Esophagus muscularis mucosa (tissue), 4 donors: ENCODE data around the gene MOG. TPM values are rescaled to one million over a fixed set of nuclear protein-coding genes. Genes with fewer than 3 reads are reported as not detected.
"Not testable (repeated sequence)": the region's sequence is repeated elsewhere in the genome, so short reads cannot be mapped to it uniquely, and the experiment has no call there.

Experiments used
- DNase-seq: peaks from one replicate; pipeline ENCODE4 v3.0.0-alpha.2; 2017; ENCODE audit errors: extremely low spot score
- H3K27ac ChIP-seq, 4 donors: fragments of 200-600 bp; sonication (generic); replicated peaks in 1 of 4; 1 replicate in 3 of 4; 2 replicates in 1 of 4; pipeline ENCODE4 v1.5.1; 2016 to 2019; ENCODE audit warnings: mild to moderate bottlenecking in 1 of 4
- H3K27me3 ChIP-seq, 4 donors: fragments of 200-600 bp; sonication (generic); one replicate each; pipeline versions ENCODE4 v1.5.1 to v1.6.0; 2016 to 2019
- H3K36me3 ChIP-seq, 4 donors: fragments of 200-600 bp; sonication (generic); one replicate each; pipeline ENCODE4 v1.5.1; 2016 to 2019
- H3K4me1 ChIP-seq, 4 donors: fragments of 200-600 bp; sonication (generic); one replicate each; pipeline ENCODE4 v1.5.1; 2016 to 2019
- H3K4me3 ChIP-seq, 4 donors: fragments of 200-600 bp; sonication (generic); 1 replicate in 2 of 4; 2 replicates in 2 of 4; pipeline ENCODE4 v1.5.1; 2016 to 2019; ENCODE audit warnings: mild to moderate bottlenecking in 4 of 4, moderate library complexity in 1 of 4
- H3K9me3 ChIP-seq, 4 donors: fragments of 200-600 bp; sonication (generic); 1 replicate in 3 of 4; 2 replicates in 1 of 4; pipeline ENCODE4 v1.5.1; 2016 to 2019
- CTCF ChIP-seq, 3 experiments: fragments of 200-600 bp in 2 of 3; fragments of 450-650 bp in 1 of 3; sonication (generic) in 2 of 3; IDR thresholded peaks; one replicate each; pipeline ENCODE4 v1.5.1; 2017 to 2019; ENCODE audit warnings: antibody characterized with exemption in 3 of 3, mild to moderate bottlenecking in 2 of 3, moderate library complexity in 1 of 3
- EP300 ChIP-seq: sonication (generic); formaldehyde crosslinking; IDR thresholded peaks from one replicate; pipeline ENCODE4 v1.6.1; 2017; ENCODE audit warnings: antibody characterized with exemption
- POLR2A ChIP-seq: fragments of 450-650 bp; IDR thresholded peaks from one replicate; pipeline ENCODE4 v1.6.1; 2017; ENCODE audit warnings: antibody characterized with exemption, moderate library complexity, mild to moderate bottlenecking, low read depth
- POLR2AphosphoS5 ChIP-seq, 2 donors: sonication (generic); formaldehyde crosslinking; IDR thresholded peaks; one replicate each; pipeline ENCODE4 v1.6.1; 2017; ENCODE audit warnings: antibody characterized with exemption in 2 of 2
- WGBS: methylation state at CpG from one replicate; pipeline ENCODE4 v1.1.5; 2018; 5-methylcytosine and 5-hydroxymethylcytosine counted together
- intact Hi-C: fragments of 100-400 bp; cut with DNase I; formaldehyde crosslinking; loops from one replicate; pipeline ENCODE4 v1.15.1; 2023
- total RNA-seq, 4 donors: library from RNA; depleted of rRNA; stranded (reverse); fragments of >200 nt; gene quantifications; one replicate each; pipeline versions ENCODE4 v1.1.0 to v1.2.1, GENCODE V29; 2016

The MOG gene
- total RNA-seq, 4 donors from 2014 or later, result not detected

DNA sequence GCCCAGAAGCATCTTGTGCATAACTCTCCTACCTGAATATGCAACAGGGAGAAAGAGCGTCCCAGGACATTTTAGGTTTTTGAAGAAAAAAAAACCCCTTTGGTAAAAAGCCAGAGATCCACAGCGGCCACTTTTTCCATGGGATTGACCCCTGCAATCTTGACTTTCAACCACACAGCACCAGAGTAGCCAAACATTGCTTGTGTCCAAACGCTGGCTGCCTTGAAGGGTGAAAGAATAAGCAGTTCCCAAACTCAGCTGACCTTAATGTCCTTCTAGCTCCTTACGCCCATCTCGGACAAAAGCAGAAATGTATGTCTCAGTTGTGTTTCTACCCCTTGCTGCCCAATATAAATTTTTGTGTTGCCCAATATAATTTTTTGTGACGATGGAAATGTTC is 1.2 kb upstream of the MOG start:
- no peaks in the 10 kb centered on the region for H3K27me3 ChIP-seq
- H3K27ac ChIP-seq, result peak overlapping the region; percentile 13 to 67 (median 43)
- 52% methylated on average over 6 of the region's 6 CpGs for WGBS
- no peaks in the 10 kb centered on the region for H3K9me3 ChIP-seq
- no peak for DNase-seq
- H3K36me3 ChIP-seq, result no peaks in the 10 kb centered on the region
- H3K4me3 ChIP-seq, result no peak overlapping the region
- peaks cover 21 to 35% (median 31%) of the 10 kb centered on the region in 4 donors for H3K4me1 ChIP-seq
- TF ChIP-seq POLR2AphosphoS5 (IDR thresholded peaks at IDR 0.05), result no peak
- TF ChIP-seq POLR2A, result no peak
- TF ChIP-seq CTCF (IDR thresholded peaks at IDR 0.05), result no peak
- no peak for TF ChIP-seq EP300
- intact Hi-C loops, result loop anchor here (10.0 kb wide), 1 partner anchor 69 kb away; the partner anchor contains the start of gene HLA-F

DNA sequence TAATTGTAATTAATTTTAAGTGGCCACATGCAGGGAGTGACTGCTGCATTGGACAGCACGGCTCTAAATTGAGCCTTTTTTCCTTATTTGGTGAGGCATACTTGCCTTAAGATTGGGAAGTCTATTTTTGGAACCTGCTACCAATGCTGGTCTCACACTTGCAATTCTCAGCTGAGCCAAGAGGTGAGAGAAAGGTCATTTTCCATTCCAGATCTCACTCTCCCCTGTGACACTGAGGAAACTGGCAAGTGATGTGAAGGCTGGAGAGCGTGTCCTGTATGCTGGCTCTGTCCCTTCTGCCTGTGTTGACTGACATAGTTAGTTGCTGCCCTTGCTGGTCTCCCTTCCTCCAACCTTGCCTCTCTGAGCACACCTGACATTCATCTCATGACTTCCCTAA is 735 bp upstream of the MOG start:
- peaks cover 21 to 35% (median 31%) of the 10 kb centered on the region in 4 donors for H3K4me1 ChIP-seq
- H3K27me3 ChIP-seq, result no peaks in the 10 kb centered on the region
- no peaks in the 10 kb centered on the region for H3K36me3 ChIP-seq
- 28% methylated on average over 2 of the region's 2 CpGs for WGBS
- H3K4me3 ChIP-seq, result no peak overlapping the region
- no peak for DNase-seq
- H3K9me3 ChIP-seq, result no peaks in the 10 kb centered on the region
- peak overlapping the region; percentile 13 to 67 (median 43) for H3K27ac ChIP-seq
- TF ChIP-seq POLR2AphosphoS5 (IDR thresholded peaks at IDR 0.05), result no peak
- no peak for TF ChIP-seq EP300
- no peak for TF ChIP-seq CTCF (IDR thresholded peaks at IDR 0.05)
- TF ChIP-seq POLR2A, result no peak
- intact Hi-C loops, result loop anchor here (10.0 kb wide), 1 partner anchor 69 kb away; the partner anchor contains the start of gene HLA-F

GRCh38 chr6:29661071-29661470 is 4.2 kb downstream of the MOG start:
- Histone ChIP-seq H3K27ac (no peak overlapping the region), H3K4me3 (no peak overlapping the region), H3K27me3 (peaks cover 0 to 25% (median 0%) of the 10 kb centered on the region in 4 donors), H3K4me1 (peaks cover 4 to 11% (median 8%) of the 10 kb centered on the region in 4 donors), H3K36me3 (no peaks in the 10 kb centered on the region), H3K9me3 (no peaks in the 10 kb centered on the region)
- no peak for DNase-seq
- WGBS, result 90% methylated on average over 3 of the region's 3 CpGs
- TF ChIP-seq POLR2AphosphoS5 (IDR thresholded peaks at IDR 0.05) (no peak), POLR2A (no peak), CTCF (IDR thresholded peaks at IDR 0.05) (no peak), EP300 (no peak)
- intact Hi-C loops, result no loop called here

GRCh38 chr6:29661502-29662141 is 4.7 kb downstream of the MOG start:
- peaks cover 0 to 25% (median 0%) of the 10 kb centered on the region in 4 donors for H3K27me3 ChIP-seq
- H3K9me3 ChIP-seq, H3K36me3 ChIP-seq, DNase-seq, H3K4me3 ChIP-seq, H3K4me1 ChIP-seq, intact Hi-C loops, H3K27ac ChIP-seq: not testable (repeated sequence)
- WGBS, result 58% methylated on average over 14 of the region's 14 CpGs

GRCh38 chr6:29663300-29664042 is 6.6 kb downstream of the MOG start:
- H3K4me3 ChIP-seq, result no peak overlapping the region
- intact Hi-C loops, result no loop called here
- H3K27me3 ChIP-seq, result peaks cover 0 to 25% (median 0%) of the 10 kb centered on the region in 4 donors
- H3K36me3 ChIP-seq, result no peaks in the 10 kb centered on the region
- no peak for TF ChIP-seq POLR2AphosphoS5 (IDR thresholded peaks at IDR 0.05)
- no peak for TF ChIP-seq EP300
- TF ChIP-seq POLR2A, result no peak
- TF ChIP-seq CTCF (IDR thresholded peaks at IDR 0.05), result no peak
- no peak for DNase-seq
- no peak overlapping the region for H3K27ac ChIP-seq
- H3K9me3 ChIP-seq, result no peaks in the 10 kb centered on the region
- WGBS, result 64% methylated on average over 5 of the region's 5 CpGs
- H3K4me1 ChIP-seq, result no peaks in the 10 kb centered on the region
